Ovary (tissue), 9 donors: ENCODE measurements around the gene ODF2L. TPM values are rescaled to one million over a fixed set of nuclear protein-coding genes. Genes with fewer than 3 reads are reported as not detected.

Experiments used
- DNase-seq, 5 donors: peaks; one replicate each; pipeline ENCODE4 v3.0.0-alpha.2; 2019 to 2020
- H3K27ac ChIP-seq, 2 donors: fragments of 200-600 bp; one replicate each; pipeline versions ENCODE4 v1.5.1 to v1.8.0; 2019 to 2022
- H3K27me3 ChIP-seq: fragments of 200-600 bp; one replicate; pipeline ENCODE4 v1.8.0; 2022
- H3K36me3 ChIP-seq: fragments of 200-600 bp; sonication (generic); one replicate; pipeline ENCODE4 v1.5.1; 2019
- H3K4me1 ChIP-seq: one replicate; pipeline ENCODE4 v1.8.1; 2013; ENCODE audit warnings: mild to moderate bottlenecking, moderate library complexity; ENCODE audit not compliant: insufficient read depth
- H3K4me3 ChIP-seq: fragments of 200-600 bp; sonication (generic); one replicate; pipeline ENCODE4 v1.5.1; 2017
- H3K9me3 ChIP-seq, 2 donors: fragments of 200-600 bp in 1 of 2; sonication (generic) in 1 of 2; one replicate each; pipeline versions ENCODE4 v1.5.1 to v1.8.1; 2013 to 2019; ENCODE audit warnings: mild to moderate bottlenecking in 1 of 2, moderate library complexity in 1 of 2
- EP300 ChIP-seq: sonication (generic); formaldehyde crosslinking; IDR thresholded peaks from one replicate; pipeline ENCODE4 v1.6.1; 2017; ENCODE audit warnings: antibody characterized with exemption
- POLR2A ChIP-seq: fragments of 450-650 bp; IDR thresholded peaks from one replicate; pipeline ENCODE4 v1.6.1; 2017; ENCODE audit warnings: antibody characterized with exemption, mild to moderate bottlenecking, moderate library complexity
- WGBS, 3 donors: extraction: QIAGEN DNeasy Blood & Tissue Kit in 1 of 3; methylation state at CpG; one replicate each; pipeline versions ENCODE4 v1.1.5 to v1.1.7; 2013 to 2017; 5-methylcytosine and 5-hydroxymethylcytosine counted together
- intact Hi-C, 4 donors: fragments of 100-400 bp; cut with DNase I; formaldehyde crosslinking; loops; one replicate each; pipeline versions ENCODE4 v1.11.0 to v1.15.1; 2022 to 2023
- microRNA-seq, 3 donors: library from miRNA; unstranded; fragments of <30 nt; microRNA quantifications; one replicate each; pipeline versions ENCODE4 to v1.2.0, GENCODE V29; 2019 to 2020
- polyA plus RNA-seq, 2 donors: library from polyadenylated mRNA; stranded (reverse); fragments of 200-250 nt in 1 of 2; fragments of 350-450 nt in 1 of 2; fragmentation: Illumina TruSeq in 1 of 2; extraction: RNeasy Lipid Tissue Mini Kit (QIAGEN cat#74804) in 1 of 2; gene quantifications; one replicate each; pipeline ENCODE4 v1.2.3, GENCODE V29; 2013 to 2014
- small RNA-seq: library from RNA; depleted of rRNA; stranded (forward); fragments of <200 nt; gene quantifications from one replicate; pipeline ENCODE3, GENCODE V24; 2016
- total RNA-seq, 7 donors: library from RNA; depleted of rRNA in 2 of 7; stranded (reverse); fragments of >200 nt in 2 of 7; fragmentation: NEBNext Ultra II Directional in 3 of 7; extraction: Animal tissue kit (Norgen Biotek cat#: 25700) in 3 of 7; gene quantifications; one replicate each; pipeline versions ENCODE4 v1.1.0 to v1.2.4, GENCODE V29; 2016 to 2023
- TF ChIP-seq, protein P1 (sequence below), 3 donors: fragments of 450-650 bp in 2 of 3; fragments of 200-600 bp in 1 of 3; IDR thresholded peaks; one replicate each; pipeline versions ENCODE4 v1.5.1 to v1.8.0; 2016 to 2022; ENCODE audit warnings: antibody characterized with exemption in 3 of 3, mild to moderate bottlenecking in 1 of 3
- donor health status: DM: no; HTN: no; CAD: no; lungs with moderate emphysema.
- donor health status: DM: no; HTN: no; CAD: no.
- donor health status: Bipolar disorder and iron deficiency.
- donor health status: DM: yes; HTN: yes; CAD: no.
- donor health status: DM: no; HTN: no; CAD: no.
- donor health status: DM: yes; HTN: yes; CAD: no.

Gene ODF2L
- total and polyA plus RNA-seq, 9 donors = 13.5 to 46.6 (median 31.3) TPM

DNA sequence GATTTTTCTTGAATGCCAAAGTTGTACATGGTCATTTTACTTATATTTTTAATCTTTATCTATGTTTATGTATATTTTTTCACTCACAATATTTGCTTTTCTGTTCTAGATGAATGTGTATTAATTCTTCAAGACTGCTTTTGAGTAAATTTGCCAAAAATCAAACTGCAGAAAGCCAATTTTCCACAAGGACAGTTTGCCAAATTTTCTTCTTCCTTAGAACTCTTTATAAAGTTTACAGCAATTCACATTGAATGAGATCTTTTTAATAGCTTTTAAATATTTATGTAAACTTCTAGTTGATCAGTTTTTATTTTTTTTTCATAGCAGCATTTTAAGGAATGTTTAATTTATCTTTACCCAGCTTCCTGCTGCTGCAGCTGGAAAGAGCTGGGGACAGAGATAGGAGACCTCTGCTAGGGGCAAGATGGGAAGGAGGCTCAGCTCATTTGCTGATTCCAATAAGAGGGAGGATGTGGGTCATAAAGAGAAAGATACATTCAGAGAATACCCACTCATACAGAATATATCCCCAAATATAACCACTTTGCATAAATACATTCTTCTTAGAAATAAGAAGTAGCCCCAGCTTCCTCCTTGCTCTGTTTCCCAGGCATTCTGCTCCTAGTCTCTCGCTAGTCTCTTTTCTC, 93.0 kb downstream of the ODF2L start:
- Histone ChIP-seq H3K4me3 (no peak overlapping the region), H3K36me3 (no peaks in the 10 kb centered on the region), H3K27me3 (no peaks in the 10 kb centered on the region), H3K27ac (no peak overlapping the region), H3K4me1 (no peaks in the 10 kb centered on the region), H3K9me3 (no peaks in the 10 kb centered on the region)
- no peak for DNase-seq
- intact Hi-C loops = no loop called here
- 51 to 73% (median 66%) methylated on average over 1 of the region's 1 CpG for WGBS, 3 donors
- TF ChIP-seq POLR2A (no peak), EP300 (no peak)
- TF ChIP-seq, protein P1, sequence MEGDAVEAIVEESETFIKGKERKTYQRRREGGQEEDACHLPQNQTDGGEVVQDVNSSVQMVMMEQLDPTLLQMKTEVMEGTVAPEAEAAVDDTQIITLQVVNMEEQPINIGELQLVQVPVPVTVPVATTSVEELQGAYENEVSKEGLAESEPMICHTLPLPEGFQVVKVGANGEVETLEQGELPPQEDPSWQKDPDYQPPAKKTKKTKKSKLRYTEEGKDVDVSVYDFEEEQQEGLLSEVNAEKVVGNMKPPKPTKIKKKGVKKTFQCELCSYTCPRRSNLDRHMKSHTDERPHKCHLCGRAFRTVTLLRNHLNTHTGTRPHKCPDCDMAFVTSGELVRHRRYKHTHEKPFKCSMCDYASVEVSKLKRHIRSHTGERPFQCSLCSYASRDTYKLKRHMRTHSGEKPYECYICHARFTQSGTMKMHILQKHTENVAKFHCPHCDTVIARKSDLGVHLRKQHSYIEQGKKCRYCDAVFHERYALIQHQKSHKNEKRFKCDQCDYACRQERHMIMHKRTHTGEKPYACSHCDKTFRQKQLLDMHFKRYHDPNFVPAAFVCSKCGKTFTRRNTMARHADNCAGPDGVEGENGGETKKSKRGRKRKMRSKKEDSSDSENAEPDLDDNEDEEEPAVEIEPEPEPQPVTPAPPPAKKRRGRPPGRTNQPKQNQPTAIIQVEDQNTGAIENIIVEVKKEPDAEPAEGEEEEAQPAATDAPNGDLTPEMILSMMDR (IDR thresholded peaks at IDR 0.05) = no peak

Small RNA genes lying within 50 kb of the gene (microRNA-seq; reads per million reads assigned to microRNA genes)
- gene MIR7856 = 0 reads per million in 3 donors

Small RNA genes lying within 50 kb of the gene (small RNA-seq; reads per million reads assigned to genes)
- not detected for gene MIR7856

Other genes with a start within 250 kb of the ODF2L start
- 1 to 10 TPM in 3 of 7 donors, under 1 TPM in 4; 0.34 to 5.8 (median 0.74) TPM for gene COL24A1, start 239.6 kb downstream of the ODF2L start, total RNA-seq
- gene COL24A1, start 239.6 kb downstream of the ODF2L start, polyA plus RNA-seq = 1 to 10 TPM in 1 of 2 donors, under 1 TPM in 1; 0.31 to 1.3 TPM
- gene CLCA2, start 27.8 kb upstream of the ODF2L start, total RNA-seq = under 1 TPM in 1 of 7 donors, not detected in 6; 0.07 TPM
- under 1 TPM in 1 of 2 donors, not detected in 1; 0.25 TPM for gene CLCA2, start 27.8 kb upstream of the ODF2L start, polyA plus RNA-seq
- 1 to 10 TPM in 1 of 7 donors, under 1 TPM in 2, not detected in 4; 0.07 to 1.5 (median 0.43) TPM for gene CLCA1, start 72.6 kb upstream of the ODF2L start, total RNA-seq
- not detected for gene CLCA1, start 72.6 kb upstream of the ODF2L start, polyA plus RNA-seq
- gene CLCA4, start 150.8 kb upstream of the ODF2L start, total RNA-seq = under 1 TPM in 3 of 7 donors, not detected in 4; 0.12 to 0.23 (median 0.22) TPM
- gene CLCA4, start 150.8 kb upstream of the ODF2L start, polyA plus RNA-seq = not detected